Keratinocyte (primary cell): ENCODE measurements around the gene ZNF329. TPM values are rescaled to one million over a fixed set of nuclear protein-coding genes. Genes with fewer than 3 reads are reported as not detected.

Source experiments
- DNase-seq: peaks from one replicate; pipeline ENCODE4 v3.0.0-alpha.2; 2011; ENCODE audit warnings: low read depth, missing footprints, low spot score
- FAIRE-seq: peaks from 2 replicates; lab custom pipeline; 2011; peaks lifted over from hg19 to GRCh38; lab: Jason Lieb, UNC
- H2AFZ ChIP-seq: 2 replicates; pipeline ENCODE4 v1.6.0; 2012; ENCODE audit warnings: low read length, control low read depth, inconsistent platforms; ENCODE audit not compliant: control insufficient read depth
- H3K27ac ChIP-seq: 2 replicates; pipeline ENCODE4 v1.5.1; 2011; ENCODE audit warnings: low read length; ENCODE audit not compliant: control insufficient read depth, insufficient read depth
- H3K27me3 ChIP-seq: 3 replicates; pipeline ENCODE4 v1.6.0; 2011; ENCODE audit warnings: low read length; ENCODE audit not compliant: control insufficient read depth, insufficient read depth; ENCODE audit errors: extremely low read depth
- H3K36me3 ChIP-seq, 2 experiments: 2 replicates in 1 of 2; 3 replicates in 1 of 2; pipeline ENCODE4 v1.5.1; 2011; ENCODE audit warnings: low read length in 2 of 2, mild to moderate bottlenecking in 1 of 2; ENCODE audit not compliant: control insufficient read depth in 2 of 2, insufficient read depth in 2 of 2; ENCODE audit errors: extremely low read depth in 1 of 2
- H3K4me1 ChIP-seq: 3 replicates; pipeline ENCODE4 v1.5.1; 2011; ENCODE audit warnings: low read length; ENCODE audit not compliant: control insufficient read depth, insufficient read depth; ENCODE audit errors: extremely low read depth
- H3K4me2 ChIP-seq: 3 replicates; pipeline ENCODE4 v1.6.0; 2011; ENCODE audit warnings: low read depth, low read length; ENCODE audit not compliant: control insufficient read depth, insufficient read depth; ENCODE audit errors: extremely low read depth
- H3K4me3 ChIP-seq, 3 experiments: fragments of 200-600 bp in 1 of 3; sonication (generic) in 1 of 3; 2 replicates in 2 of 3; 3 replicates in 1 of 3; pipeline ENCODE4 v1.5.1; 2011 to 2016; ENCODE audit warnings: low read length in 3 of 3, mild to moderate bottlenecking in 3 of 3, control low read depth in 2 of 3, inconsistent platforms in 1 of 3, low read depth in 1 of 3, mixed read lengths in 1 of 3, mixed run types in 1 of 3, moderate library complexity in 1 of 3; ENCODE audit not compliant: control insufficient read depth in 2 of 3, insufficient read depth in 2 of 3; ENCODE audit errors: extremely low read depth in 1 of 3
- H3K79me2 ChIP-seq: 2 replicates; pipeline ENCODE4 v1.6.0; 2012; ENCODE audit warnings: low read length; ENCODE audit not compliant: control insufficient read depth, insufficient read depth
- H3K9ac ChIP-seq: 3 replicates; pipeline ENCODE4 v1.6.0; 2011; ENCODE audit warnings: low read length; ENCODE audit not compliant: control insufficient read depth, insufficient read depth; ENCODE audit errors: extremely low read depth
- H3K9me1 ChIP-seq: 3 replicates; pipeline ENCODE4 v1.6.0; 2011; ENCODE audit warnings: low read length; ENCODE audit not compliant: control insufficient read depth, insufficient read depth; ENCODE audit errors: extremely low read depth
- H3K9me3 ChIP-seq: 2 replicates; pipeline ENCODE4 v1.5.1; 2012; ENCODE audit warnings: low read depth, low read length; ENCODE audit not compliant: control insufficient read depth
- H4K20me1 ChIP-seq: 3 replicates; pipeline ENCODE4 v1.6.0; 2011; ENCODE audit warnings: low read length; ENCODE audit not compliant: control insufficient read depth, insufficient read depth; ENCODE audit errors: extremely low read depth
- CTCF ChIP-seq, 3 experiments: IDR thresholded peaks in 1 of 3; conservative IDR thresholded peaks in 1 of 3; optimal IDR thresholded peaks in 1 of 3; 2 replicates in 2 of 3; 3 replicates in 1 of 3; pipeline versions ENCODE3 to v1.5.1; 2011; ENCODE audit warnings: low read length in 3 of 3, mild to moderate bottlenecking in 3 of 3, moderate library complexity in 2 of 3, control low read depth in 1 of 3, inconsistent platforms in 1 of 3; ENCODE audit not compliant: insufficient read depth in 2 of 3; ENCODE audit errors: extremely low read depth in 1 of 3
- EZH2 ChIP-seq: IDR thresholded peaks from one replicate; pipeline ENCODE4 v1.6.1; 2012; ENCODE audit warnings: inconsistent platforms, mild to moderate bottlenecking, low read length, moderate library complexity
- dilution Hi-C: fragments of 300-500 bp; cut with MboI; formaldehyde crosslinking; loops from one replicate; pipeline ENCODE4 v1.7.0; 2020; ENCODE audit warnings: low sequenced_read_pairs; ENCODE audit not compliant: extremely low pct_ligation_motif_present
- polyA plus RNA-seq, 5 experiments: library from polyadenylated mRNA; depleted of rRNA in 3 of 5; stranded (reverse) in 3 of 5; stranded (forward) in 1 of 5; unstranded in 1 of 5; fragments of >200 nt; gene quantifications; 1 replicate in 1 of 5; 2 replicates in 3 of 5; 3 replicates in 1 of 5; pipeline versions ENCODE4 v1.2.1 to v1.2.3, GENCODE V29; 2011 to 2012; ENCODE audit warnings: missing spikeins in 2 of 5, low read depth in 1 of 5, low replicate concordance in 1 of 5

Gene ZNF329
- polyA plus RNA-seq, 1 donor (not counting 4 experiments of a cell fraction or from before 2014, with no cell fraction given), result 8.5 TPM

DNA sequence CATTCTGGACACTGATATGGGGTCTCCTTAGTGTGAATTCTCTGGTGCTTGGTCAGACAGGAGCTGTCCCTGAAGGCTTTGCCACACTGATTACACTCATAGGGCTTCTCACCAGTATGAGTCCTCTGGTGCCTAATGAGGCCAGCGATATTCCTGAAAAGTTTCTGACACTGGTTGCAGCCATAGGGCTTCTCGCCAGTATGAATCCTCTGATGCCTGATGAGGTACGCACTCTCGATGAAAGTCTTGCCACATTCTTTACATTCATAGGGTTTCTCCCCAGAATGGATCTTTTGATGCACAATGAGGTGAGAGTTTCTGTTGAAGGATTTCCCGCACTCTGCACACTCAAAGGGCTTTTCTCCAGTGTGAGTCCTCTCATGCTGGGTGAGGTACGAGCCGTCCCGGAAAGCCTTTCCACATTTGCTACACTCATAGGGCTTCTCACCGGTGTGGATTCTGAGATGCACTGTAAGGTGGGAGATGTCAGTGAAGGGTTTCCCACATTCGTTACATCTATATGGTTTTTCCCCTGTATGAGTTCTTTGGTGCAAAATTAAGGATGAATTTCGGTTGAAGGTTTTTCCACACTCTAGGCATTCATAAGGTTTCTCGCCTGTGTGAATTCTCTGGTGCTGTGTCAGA, 22.4 kb downstream of the ZNF329 start:
- no peak for DNase-seq
- Histone ChIP-seq H4K20me1 (no peaks in the 10 kb centered on the region), H3K4me3 (no peak overlapping the region), H3K9ac (no peak overlapping the region), H3K9me1 (no peaks in the 10 kb centered on the region), H3K36me3 (peaks cover 5 to 23% of the 10 kb centered on the region in 2 experiments), H3K9me3 (peaks cover 55% of the 10 kb centered on the region), H3K4me2 (no peak overlapping the region), H3K27me3 (no peaks in the 10 kb centered on the region), H2AFZ (no peak overlapping the region), H3K27ac (no peak overlapping the region), H3K4me1 (no peaks in the 10 kb centered on the region), H3K79me2 (no peaks in the 10 kb centered on the region)
- dilution Hi-C loops, result no loop called here
- TF ChIP-seq EZH2 (no peak), CTCF (optimal IDR thresholded peaks at IDR 0.05 in 1 of 3, IDR thresholded peaks at IDR 0.05 in 1 of 3, conservative IDR thresholded peaks at IDR 0.05 in 1 of 3; ENCODE audit: extremely low read depth in 1 of 3, insufficient read depth in 2 of 3, low read length in 3 of 3) (no peak)
- FAIRE-seq, result no peak

DNA sequence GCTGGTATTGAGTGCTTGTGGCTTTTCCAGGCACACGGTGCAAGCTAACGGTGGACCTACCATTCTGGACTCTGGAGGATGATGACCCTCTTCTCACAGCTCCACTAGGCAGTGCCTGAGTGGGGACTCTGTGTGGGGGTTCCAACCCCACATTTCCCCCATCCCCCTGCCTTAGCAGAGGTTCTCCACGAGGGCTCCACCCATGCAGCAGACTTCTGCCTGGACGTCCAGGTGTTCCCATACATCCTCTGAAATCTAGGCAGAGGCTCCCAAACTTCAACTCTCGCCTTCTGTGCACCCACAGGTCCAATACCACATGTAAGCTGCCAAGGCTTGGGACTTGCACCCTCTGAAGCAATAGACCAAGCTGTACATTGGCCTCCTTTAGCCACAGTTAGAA, 27.2 kb downstream of the ZNF329 start:
- H3K36me3 ChIP-seq, result peaks cover 0 to 7% of the 10 kb centered on the region in 2 experiments
- TF ChIP-seq CTCF (optimal IDR thresholded peaks at IDR 0.05 in 1 of 3, IDR thresholded peaks at IDR 0.05 in 1 of 3, conservative IDR thresholded peaks at IDR 0.05 in 1 of 3; ENCODE audit: extremely low read depth in 1 of 3, insufficient read depth in 2 of 3, low read length in 3 of 3) (no peak), EZH2 (no peak)
- H3K4me2 ChIP-seq, result no peak overlapping the region
- H2AFZ ChIP-seq, result no peak overlapping the region
- no peaks in the 10 kb centered on the region for H3K79me2 ChIP-seq
- peaks cover 51% of the 10 kb centered on the region for H3K9me3 ChIP-seq
- H3K9me1 ChIP-seq, result no peaks in the 10 kb centered on the region
- no peak overlapping the region for H3K4me3 ChIP-seq
- no peak for FAIRE-seq
- DNase-seq, result no peak
- H4K20me1 ChIP-seq, result no peaks in the 10 kb centered on the region
- no peak overlapping the region for H3K27ac ChIP-seq
- no peaks in the 10 kb centered on the region for H3K4me1 ChIP-seq
- dilution Hi-C loops, result no loop called here
- H3K9ac ChIP-seq, result no peak overlapping the region
- no peaks in the 10 kb centered on the region for H3K27me3 ChIP-seq
